GM23338 (cell line): ENCODE measurements around the gene LPP.

Experiments used
- CREB1 ChIP-seq: fragments of 250-450 bp; sonication (Bioruptor Pico); IDR thresholded peaks from 2 replicates; pipeline ENCODE4 v1.5.0; 2020; ENCODE audit warnings: low read depth, mild to moderate bottlenecking, moderate library complexity
- EZH2 ChIP-seq: fragments of 200-600 bp; sonication (generic); IDR thresholded peaks from one replicate; pipeline ENCODE4 v1.8.0; 2017; ENCODE audit warnings: antibody characterized with exemption, mild to moderate bottlenecking, low read depth; ENCODE audit not compliant: unreplicated experiment
- EZH2phosphoT487 ChIP-seq: fragments of 200-600 bp; sonication (generic); IDR thresholded peaks from one replicate; pipeline ENCODE4 v1.8.1; 2018; ENCODE audit warnings: antibody characterized with exemption; ENCODE audit not compliant: unreplicated experiment
- JUNB ChIP-seq: IDR thresholded peaks from one replicate; pipeline ENCODE4 v1.6.1; 2016; ENCODE audit warnings: antibody characterized with exemption; ENCODE audit not compliant: unreplicated experiment
- NANOG ChIP-seq: IDR thresholded peaks from 2 replicates; pipeline ENCODE4 v1.6.1; 2016; ENCODE audit warnings: antibody characterized with exemption, borderline replicate concordance
- POLR2AphosphoS5 ChIP-seq: IDR thresholded peaks from 2 replicates; pipeline ENCODE4 v1.6.1; 2016; ENCODE audit warnings: antibody characterized with exemption, low read depth
- TF ChIP-seq, protein P1 (sequence below), 2 experiments: fragments of 200-600 bp in 1 of 2; sonication (generic) in 1 of 2; conservative IDR thresholded peaks; 2 replicates each; pipeline versions ENCODE4 v1.5.1 to v1.6.1; 2016 to 2017; ENCODE audit warnings: antibody characterized with exemption in 2 of 2, low read depth in 2 of 2, mild to moderate bottlenecking in 2 of 2, moderate library complexity in 1 of 2
- TF ChIP-seq, protein P2 (sequence below): IDR thresholded peaks from 2 replicates; pipeline ENCODE4 v1.6.1; 2016; ENCODE audit warnings: antibody characterized with exemption
- TF ChIP-seq, protein P3 (sequence below): IDR thresholded peaks from one replicate; pipeline ENCODE4 v1.6.1; 2018; ENCODE audit warnings: antibody characterized with exemption; ENCODE audit not compliant: unreplicated experiment

DNA sequence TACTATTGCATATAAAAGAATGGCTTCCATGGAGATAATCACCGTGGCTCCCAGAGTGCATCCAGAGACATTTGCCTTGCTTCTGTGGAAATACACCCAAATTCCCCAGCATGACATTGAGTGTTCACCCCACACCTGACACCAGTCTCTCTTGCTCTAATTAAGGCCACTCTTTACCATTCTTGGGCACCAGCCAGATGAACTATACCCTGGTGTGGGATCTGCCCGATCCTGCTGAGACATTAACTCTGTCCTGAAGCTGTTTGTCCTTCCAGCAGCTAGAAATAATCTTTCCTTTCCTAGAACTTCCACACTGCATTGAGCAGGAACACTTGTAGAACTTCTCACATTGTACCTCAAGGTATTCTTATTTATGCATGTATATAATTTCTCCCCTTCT, 105.2 kb downstream of the LPP start:
- TF ChIP-seq, protein P1, sequence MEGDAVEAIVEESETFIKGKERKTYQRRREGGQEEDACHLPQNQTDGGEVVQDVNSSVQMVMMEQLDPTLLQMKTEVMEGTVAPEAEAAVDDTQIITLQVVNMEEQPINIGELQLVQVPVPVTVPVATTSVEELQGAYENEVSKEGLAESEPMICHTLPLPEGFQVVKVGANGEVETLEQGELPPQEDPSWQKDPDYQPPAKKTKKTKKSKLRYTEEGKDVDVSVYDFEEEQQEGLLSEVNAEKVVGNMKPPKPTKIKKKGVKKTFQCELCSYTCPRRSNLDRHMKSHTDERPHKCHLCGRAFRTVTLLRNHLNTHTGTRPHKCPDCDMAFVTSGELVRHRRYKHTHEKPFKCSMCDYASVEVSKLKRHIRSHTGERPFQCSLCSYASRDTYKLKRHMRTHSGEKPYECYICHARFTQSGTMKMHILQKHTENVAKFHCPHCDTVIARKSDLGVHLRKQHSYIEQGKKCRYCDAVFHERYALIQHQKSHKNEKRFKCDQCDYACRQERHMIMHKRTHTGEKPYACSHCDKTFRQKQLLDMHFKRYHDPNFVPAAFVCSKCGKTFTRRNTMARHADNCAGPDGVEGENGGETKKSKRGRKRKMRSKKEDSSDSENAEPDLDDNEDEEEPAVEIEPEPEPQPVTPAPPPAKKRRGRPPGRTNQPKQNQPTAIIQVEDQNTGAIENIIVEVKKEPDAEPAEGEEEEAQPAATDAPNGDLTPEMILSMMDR (conservative IDR thresholded peaks at IDR 0.05; ENCODE audit: low read depth in 2 of 2), result no peak
- no peak for TF ChIP-seq EZH2
- no peak for TF ChIP-seq POLR2AphosphoS5
- TF ChIP-seq, protein P2, sequence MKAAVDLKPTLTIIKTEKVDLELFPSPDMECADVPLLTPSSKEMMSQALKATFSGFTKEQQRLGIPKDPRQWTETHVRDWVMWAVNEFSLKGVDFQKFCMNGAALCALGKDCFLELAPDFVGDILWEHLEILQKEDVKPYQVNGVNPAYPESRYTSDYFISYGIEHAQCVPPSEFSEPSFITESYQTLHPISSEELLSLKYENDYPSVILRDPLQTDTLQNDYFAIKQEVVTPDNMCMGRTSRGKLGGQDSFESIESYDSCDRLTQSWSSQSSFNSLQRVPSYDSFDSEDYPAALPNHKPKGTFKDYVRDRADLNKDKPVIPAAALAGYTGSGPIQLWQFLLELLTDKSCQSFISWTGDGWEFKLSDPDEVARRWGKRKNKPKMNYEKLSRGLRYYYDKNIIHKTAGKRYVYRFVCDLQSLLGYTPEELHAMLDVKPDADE, result no peak
- no peak for TF ChIP-seq JUNB
- TF ChIP-seq EZH2phosphoT487, result no peak
- TF ChIP-seq, protein P3, sequence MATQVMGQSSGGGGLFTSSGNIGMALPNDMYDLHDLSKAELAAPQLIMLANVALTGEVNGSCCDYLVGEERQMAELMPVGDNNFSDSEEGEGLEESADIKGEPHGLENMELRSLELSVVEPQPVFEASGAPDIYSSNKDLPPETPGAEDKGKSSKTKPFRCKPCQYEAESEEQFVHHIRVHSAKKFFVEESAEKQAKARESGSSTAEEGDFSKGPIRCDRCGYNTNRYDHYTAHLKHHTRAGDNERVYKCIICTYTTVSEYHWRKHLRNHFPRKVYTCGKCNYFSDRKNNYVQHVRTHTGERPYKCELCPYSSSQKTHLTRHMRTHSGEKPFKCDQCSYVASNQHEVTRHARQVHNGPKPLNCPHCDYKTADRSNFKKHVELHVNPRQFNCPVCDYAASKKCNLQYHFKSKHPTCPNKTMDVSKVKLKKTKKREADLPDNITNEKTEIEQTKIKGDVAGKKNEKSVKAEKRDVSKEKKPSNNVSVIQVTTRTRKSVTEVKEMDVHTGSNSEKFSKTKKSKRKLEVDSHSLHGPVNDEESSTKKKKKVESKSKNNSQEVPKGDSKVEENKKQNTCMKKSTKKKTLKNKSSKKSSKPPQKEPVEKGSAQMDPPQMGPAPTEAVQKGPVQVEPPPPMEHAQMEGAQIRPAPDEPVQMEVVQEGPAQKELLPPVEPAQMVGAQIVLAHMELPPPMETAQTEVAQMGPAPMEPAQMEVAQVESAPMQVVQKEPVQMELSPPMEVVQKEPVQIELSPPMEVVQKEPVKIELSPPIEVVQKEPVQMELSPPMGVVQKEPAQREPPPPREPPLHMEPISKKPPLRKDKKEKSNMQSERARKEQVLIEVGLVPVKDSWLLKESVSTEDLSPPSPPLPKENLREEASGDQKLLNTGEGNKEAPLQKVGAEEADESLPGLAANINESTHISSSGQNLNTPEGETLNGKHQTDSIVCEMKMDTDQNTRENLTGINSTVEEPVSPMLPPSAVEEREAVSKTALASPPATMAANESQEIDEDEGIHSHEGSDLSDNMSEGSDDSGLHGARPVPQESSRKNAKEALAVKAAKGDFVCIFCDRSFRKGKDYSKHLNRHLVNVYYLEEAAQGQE, result no peak
- TF ChIP-seq NANOG, result no peak
- no peak for TF ChIP-seq CREB1 (CRISPR knock-in tag)
